GM23338 (cell line): ENCODE measurements around the gene SPDYE3. TPM values are rescaled to one million over a fixed set of nuclear protein-coding genes. Genes with fewer than 3 reads are reported as not detected.
"Not testable (repeated sequence)": the region's sequence is repeated elsewhere in the genome, so short reads cannot be mapped to it uniquely, and the experiment has no call there.

Experiments used
- ATAC-seq: fragments of 200-7000 bp; cut with Tn5 transposase; 3 replicates; pipeline ENCODE4 v1.9.1; 2020
- DNase-seq: peaks from one replicate; pipeline ENCODE4 v3.0.0-alpha.2; 2015; ENCODE audit warnings: low spot score
- H2AFZ ChIP-seq: fragments of 200-600 bp; sonication (generic); 2 replicates; pipeline ENCODE4 v1.8.0; 2016; ENCODE audit warnings: antibody characterized with exemption, mild to moderate bottlenecking, moderate library complexity
- H3F3A ChIP-seq: fragments of 200-600 bp; sonication (generic); replicated peaks from 2 replicates; pipeline ENCODE4 v1.8.0; 2017; ENCODE audit warnings: antibody characterized with exemption, mixed run types, low read depth
- H3K27ac ChIP-seq: fragments of 200-600 bp; sonication (generic); 2 replicates; pipeline ENCODE4 v1.6.1; 2016; ENCODE audit warnings: low read depth
- H3K27me3 ChIP-seq: fragments of 200-600 bp; sonication (generic); 2 replicates; pipeline ENCODE4 v1.8.0; 2016; ENCODE audit warnings: mild to moderate bottlenecking, mixed run types, moderate library complexity; ENCODE audit not compliant: insufficient read depth
- H3K36me3 ChIP-seq: fragments of 200-600 bp; sonication (generic); 2 replicates; pipeline ENCODE4 v1.8.0; 2016; ENCODE audit warnings: mild to moderate bottlenecking; ENCODE audit not compliant: insufficient read depth
- H3K4me1 ChIP-seq: fragments of 200-600 bp; sonication (generic); 2 replicates; pipeline ENCODE4 v1.8.0; 2016; ENCODE audit warnings: mild to moderate bottlenecking, moderate library complexity; ENCODE audit not compliant: insufficient read depth
- H3K4me2 ChIP-seq: fragments of 200-600 bp; sonication (generic); 2 replicates; pipeline ENCODE4 v1.7.1; 2017; ENCODE audit warnings: mixed run types
- H3K4me3 ChIP-seq: fragments of 200-600 bp; sonication (generic); 2 replicates; pipeline ENCODE4 v1.6.1; 2016; ENCODE audit warnings: mixed run types
- H3K79me2 ChIP-seq: fragments of 200-600 bp; sonication (generic); replicated peaks from 2 replicates; pipeline ENCODE4 v1.8.0; 2017; ENCODE audit warnings: mild to moderate bottlenecking; ENCODE audit not compliant: insufficient read depth
- H3K9me2 ChIP-seq: fragments of 200-600 bp; sonication (generic); 2 replicates; pipeline ENCODE4 v1.8.0; 2017; ENCODE audit not compliant: insufficient read depth
- H4K20me1 ChIP-seq: fragments of 200-600 bp; sonication (generic); replicated peaks from 2 replicates; pipeline ENCODE4 v1.8.0; 2017; ENCODE audit warnings: mild to moderate bottlenecking; ENCODE audit not compliant: insufficient read depth
- H3K27ac Mint-ChIP-seq: 2 replicates; pipeline ENCODE4 v1.8.0; 2020; ENCODE audit warnings: inconsistent platforms, mild to moderate bottlenecking, moderate library complexity, mixed read lengths
- H3K27me3 Mint-ChIP-seq: 3 replicates; pipeline ENCODE4 v1.8.0; 2022; ENCODE audit warnings: low read depth, mild to moderate bottlenecking, moderate library complexity, mixed read lengths, inconsistent platforms; ENCODE audit not compliant: insufficient read depth, poor library complexity
- H3K36me3 Mint-ChIP-seq: 3 replicates; pipeline ENCODE4 v1.8.0; 2021; ENCODE audit warnings: low read depth, mild to moderate bottlenecking, inconsistent platforms, moderate library complexity, mixed read lengths
- H3K4me1 Mint-ChIP-seq: 3 replicates; pipeline ENCODE4 v1.8.0; 2020; ENCODE audit warnings: mild to moderate bottlenecking, inconsistent platforms, mixed read lengths
- H3K4me3 Mint-ChIP-seq: 3 replicates; pipeline ENCODE4 v1.8.0; 2021; ENCODE audit warnings: moderate library complexity, mild to moderate bottlenecking, inconsistent platforms, mixed read lengths
- H3K9me3 Mint-ChIP-seq: 3 replicates; pipeline ENCODE4 v1.8.0; 2020; ENCODE audit warnings: moderate library complexity, mild to moderate bottlenecking, inconsistent platforms, mixed read lengths
- CREB1 ChIP-seq: fragments of 250-450 bp; sonication (Bioruptor Pico); IDR thresholded peaks from 2 replicates; pipeline ENCODE4 v1.5.0; 2020; ENCODE audit warnings: low read depth, mild to moderate bottlenecking, moderate library complexity
- CTCF ChIP-seq, 2 experiments: fragments of 200-600 bp in 1 of 2; sonication (generic) in 1 of 2; conservative IDR thresholded peaks; 2 replicates each; pipeline versions ENCODE4 v1.5.1 to v1.6.1; 2016 to 2017; ENCODE audit warnings: antibody characterized with exemption in 2 of 2, low read depth in 2 of 2, mild to moderate bottlenecking in 2 of 2, moderate library complexity in 1 of 2
- ETS1 ChIP-seq: IDR thresholded peaks from 2 replicates; pipeline ENCODE4 v1.6.1; 2016; ENCODE audit warnings: antibody characterized with exemption
- NANOG ChIP-seq: IDR thresholded peaks from 2 replicates; pipeline ENCODE4 v1.6.1; 2016; ENCODE audit warnings: antibody characterized with exemption, borderline replicate concordance
- POLR2AphosphoS5 ChIP-seq: IDR thresholded peaks from 2 replicates; pipeline ENCODE4 v1.6.1; 2016; ENCODE audit warnings: antibody characterized with exemption, low read depth
- ZNF114 ChIP-seq: fragments of 250-450 bp; sonication (Bioruptor Pico); IDR thresholded peaks from 2 replicates; pipeline ENCODE4 v1.5.0; 2020; ENCODE audit warnings: mild to moderate bottlenecking, moderate library complexity
- polyA plus RNA-seq: library from polyadenylated mRNA; unstranded; fragments of >200 nt; fragmentation: Nextera tagmentation; extraction: Ambion mirVana; gene quantifications from 2 replicates; pipeline ENCODE4 v1.2.1, GENCODE V29; 2016
- total RNA-seq: library from RNA; depleted of rRNA; stranded (reverse); fragments of >200 nt; shearing (Covaris generic); gene quantifications from 2 replicates; pipeline ENCODE4 v1.2.3, GENCODE V29; 2014

SPDYE3 gene
- total and polyA plus RNA-seq, 2 experiments from 2014 or later = 3.6 TPM; not detected in 1

- no peaks in the 10 kb centered on the region for H3K27me3 ChIP-seq
- no peaks in the 10 kb centered on the region for H3K9me2 ChIP-seq
- H3K36me3 ChIP-seq = no peaks in the 10 kb centered on the region
- peak overlapping the region; percentile 83 for H2AFZ ChIP-seq
- peak overlapping the region; percentile 76 for H3K4me3 ChIP-seq
- peaks cover 31% of the 10 kb centered on the region for H3K4me1 Mint-ChIP-seq
- no peak overlapping the region; the same call in 1 of the 2 replicates for H3K27ac ChIP-seq
- H3K27ac Mint-ChIP-seq = no peak overlapping the region
- H3K4me3 Mint-ChIP-seq = peak overlapping the region; percentile 86
- H3K27me3 Mint-ChIP-seq = peaks cover 14% of the 10 kb centered on the region
- peak overlapping the region; percentile 80 for H3K4me2 ChIP-seq
- no peaks in the 10 kb centered on the region for H3K36me3 Mint-ChIP-seq
- H4K20me1 ChIP-seq = peaks cover 10% of the 10 kb centered on the region
- DNase-seq (peak; percentile 96), ATAC-seq (peak; percentile 74)
- TF ChIP-seq POLR2AphosphoS5 (peak; percentile 64; the same call in 1 of the 2 replicates), CTCF (conservative IDR thresholded peaks at IDR 0.05; ENCODE audit: low read depth in 2 of 2) (peak; percentile 24; a peak in 2 of 4 replicates), ETS1 (peak; percentile 52; the same call in 1 of the 2 replicates), ZNF114 (CRISPR knock-in tag) (no peak)
- peaks cover 35% of the 10 kb centered on the region for H3K79me2 ChIP-seq
- no peaks in the 10 kb centered on the region; the same call in 2 of the 3 replicates for H3K9me3 Mint-ChIP-seq
- H3F3A ChIP-seq = peaks cover 10% of the 10 kb centered on the region; the same call in 1 of the 2 replicates
- H3K4me1 ChIP-seq = peaks cover 9% of the 10 kb centered on the region; the same call in 1 of the 2 replicates
These were observed 35.6 kb upstream of the SPDYE3 start for GRCh38 chr7:100271716-100272537.

- ATAC-seq (peak; percentile 26), DNase-seq (peak; percentile 56)
- peaks cover 27% of the 10 kb centered on the region for H3K4me1 Mint-ChIP-seq
- H2AFZ ChIP-seq = peak overlapping the region; percentile 83
- H3F3A ChIP-seq, H3K36me3 ChIP-seq, H3K9me3 Mint-ChIP-seq, H3K27me3 ChIP-seq, H3K9me2 ChIP-seq, H3K4me1 ChIP-seq, H3K27ac Mint-ChIP-seq, H3K36me3 Mint-ChIP-seq, H4K20me1 ChIP-seq, H3K27ac ChIP-seq: not testable (repeated sequence)
- H3K4me2 ChIP-seq = peak overlapping the region; percentile 80
- H3K27me3 Mint-ChIP-seq = peaks cover 14% of the 10 kb centered on the region
- peaks cover 29% of the 10 kb centered on the region for H3K79me2 ChIP-seq
- peak overlapping the region; percentile 86 for H3K4me3 Mint-ChIP-seq
- H3K4me3 ChIP-seq = peak overlapping the region; percentile 76
These were observed 35.0 kb upstream of the SPDYE3 start for GRCh38 chr7:100272538-100272902.

GRCh38 chr7:100275120-100275519 is 32.4 kb upstream of the SPDYE3 start:
- Histone ChIP-seq H3F3A (peaks cover 8% of the 10 kb centered on the region; the same call in 1 of the 2 replicates), H3K36me3 (no peaks in the 10 kb centered on the region), H3K9me2 (no peaks in the 10 kb centered on the region), H3K79me2 (peaks cover 6% of the 10 kb centered on the region; the same call in 1 of the 2 replicates), H3K27me3 (no peaks in the 10 kb centered on the region), H3K27ac (no peak overlapping the region), H4K20me1 (no peaks in the 10 kb centered on the region; the same call in 1 of the 2 replicates), H3K4me3 (no peak overlapping the region), H3K4me2 (no peak overlapping the region), H2AFZ (no peak overlapping the region), H3K4me1 (no peaks in the 10 kb centered on the region)
- H3K36me3 Mint-ChIP-seq = no peaks in the 10 kb centered on the region
- H3K9me3 Mint-ChIP-seq = no peaks in the 10 kb centered on the region; the same call in 2 of the 3 replicates
- H3K4me1 Mint-ChIP-seq = peaks cover 12% of the 10 kb centered on the region
- no peak overlapping the region for H3K27ac Mint-ChIP-seq
- no peak overlapping the region for H3K4me3 Mint-ChIP-seq
- H3K27me3 Mint-ChIP-seq = peaks cover 11% of the 10 kb centered on the region
- ATAC-seq (no peak), DNase-seq (no peak)
- TF ChIP-seq CREB1 (CRISPR knock-in tag) (no peak), NANOG (no peak), POLR2AphosphoS5 (no peak)
